ENCODE data around the gene STS.
"Not testable (repeated sequence)": the region's sequence is repeated elsewhere in the genome, so short reads cannot be mapped to it uniquely, and the experiment has no call there.

The STS gene

GRCh38 chrX:7143076-7143475 is 4.4 kb upstream of the STS start:
- no peak for DNase-seq (ENCODE audit: low spot score)

GRCh38 chrX:7143941-7144525 is 3.5 kb upstream of the STS start:
- DNase-seq (ENCODE audit: low spot score), result no peak

DNA sequence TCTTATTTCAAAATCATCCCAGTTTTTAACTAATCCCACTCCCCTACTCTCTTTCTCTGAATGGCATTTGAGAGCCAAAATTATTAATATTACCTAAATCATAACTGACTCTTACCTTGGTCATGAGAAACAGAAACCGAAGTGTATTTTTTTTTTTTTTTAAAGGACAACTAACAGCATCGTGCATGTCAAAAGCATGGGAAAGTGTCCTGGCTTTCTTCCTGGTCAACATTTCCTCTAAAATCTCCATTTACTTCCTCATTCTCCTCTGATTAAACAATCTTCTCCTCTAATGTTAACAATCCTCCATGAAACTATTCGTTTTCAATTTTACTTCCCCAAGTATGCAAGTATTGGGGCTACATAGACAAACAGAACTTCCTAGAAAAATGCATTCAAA is 2.1 kb upstream of the STS start:
- no peak for DNase-seq (ENCODE audit: low spot score)

DNA sequence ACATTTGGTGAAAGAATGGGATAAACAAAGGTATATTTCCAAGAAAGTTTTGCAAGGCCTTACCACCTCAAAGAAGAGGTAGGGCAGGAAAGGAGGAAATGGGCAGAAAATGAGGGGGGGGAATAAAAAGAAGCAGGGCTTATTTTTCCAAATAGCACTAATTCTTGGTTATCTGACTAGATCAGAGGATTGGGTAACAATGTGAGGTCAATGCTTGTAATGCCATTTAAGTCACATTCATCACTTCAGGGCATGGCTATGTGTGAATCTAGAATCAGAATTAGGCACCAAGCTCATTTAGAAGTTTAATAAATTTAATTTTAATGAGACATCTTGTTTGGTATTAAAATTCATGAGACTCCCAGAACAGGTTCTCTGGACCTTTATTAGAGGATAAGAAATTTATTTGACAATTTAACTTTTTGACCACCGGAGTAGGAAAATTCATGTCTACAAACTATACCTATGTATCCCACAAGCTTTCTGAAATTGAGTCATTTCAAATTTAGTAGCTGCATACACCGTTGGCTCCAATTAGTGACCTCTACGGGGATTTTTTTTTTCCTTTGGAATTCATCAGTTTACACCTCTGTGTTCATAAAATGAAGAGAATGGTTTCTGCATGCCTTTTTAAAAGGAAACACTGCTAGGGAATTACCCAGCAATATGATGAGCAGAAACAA is 1.4 kb upstream of the STS start:
- no peak for DNase-seq (ENCODE audit: low spot score)

DNA sequence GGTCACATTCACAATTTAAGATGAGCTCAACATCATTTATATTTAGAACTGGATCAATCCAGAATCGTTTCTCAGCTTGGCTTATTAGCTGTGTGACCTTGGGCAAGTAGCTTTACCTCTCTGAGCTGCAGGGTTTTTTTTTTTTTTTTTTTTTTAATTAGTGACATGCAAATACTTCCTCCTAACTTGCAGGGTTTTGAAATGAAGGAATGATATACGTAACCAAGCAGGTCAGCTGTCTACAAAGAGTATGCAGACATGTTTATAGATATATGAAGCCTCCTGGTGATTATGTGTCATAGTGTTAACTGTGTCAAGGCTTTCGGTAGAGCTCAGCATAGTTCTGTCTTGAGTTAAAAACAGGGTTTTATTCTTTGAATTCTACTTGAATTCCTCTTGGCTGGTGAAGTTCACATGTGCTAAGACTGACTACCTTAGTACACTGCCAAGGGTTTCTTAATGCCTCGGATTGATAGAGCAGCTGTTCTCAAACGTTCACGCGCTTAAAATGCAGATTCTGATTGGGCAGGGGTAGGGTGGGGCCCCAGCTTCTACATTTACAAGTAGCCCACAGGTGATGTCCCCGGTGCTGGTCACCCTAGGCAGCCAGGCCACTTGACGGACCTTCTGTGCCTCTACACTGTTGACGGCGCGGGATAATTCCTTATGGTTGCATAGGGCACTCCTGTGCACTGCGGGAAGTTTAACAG is 654 bp upstream of the STS start:
- DNase-seq (ENCODE audit: low spot score), result no peak

DNA sequence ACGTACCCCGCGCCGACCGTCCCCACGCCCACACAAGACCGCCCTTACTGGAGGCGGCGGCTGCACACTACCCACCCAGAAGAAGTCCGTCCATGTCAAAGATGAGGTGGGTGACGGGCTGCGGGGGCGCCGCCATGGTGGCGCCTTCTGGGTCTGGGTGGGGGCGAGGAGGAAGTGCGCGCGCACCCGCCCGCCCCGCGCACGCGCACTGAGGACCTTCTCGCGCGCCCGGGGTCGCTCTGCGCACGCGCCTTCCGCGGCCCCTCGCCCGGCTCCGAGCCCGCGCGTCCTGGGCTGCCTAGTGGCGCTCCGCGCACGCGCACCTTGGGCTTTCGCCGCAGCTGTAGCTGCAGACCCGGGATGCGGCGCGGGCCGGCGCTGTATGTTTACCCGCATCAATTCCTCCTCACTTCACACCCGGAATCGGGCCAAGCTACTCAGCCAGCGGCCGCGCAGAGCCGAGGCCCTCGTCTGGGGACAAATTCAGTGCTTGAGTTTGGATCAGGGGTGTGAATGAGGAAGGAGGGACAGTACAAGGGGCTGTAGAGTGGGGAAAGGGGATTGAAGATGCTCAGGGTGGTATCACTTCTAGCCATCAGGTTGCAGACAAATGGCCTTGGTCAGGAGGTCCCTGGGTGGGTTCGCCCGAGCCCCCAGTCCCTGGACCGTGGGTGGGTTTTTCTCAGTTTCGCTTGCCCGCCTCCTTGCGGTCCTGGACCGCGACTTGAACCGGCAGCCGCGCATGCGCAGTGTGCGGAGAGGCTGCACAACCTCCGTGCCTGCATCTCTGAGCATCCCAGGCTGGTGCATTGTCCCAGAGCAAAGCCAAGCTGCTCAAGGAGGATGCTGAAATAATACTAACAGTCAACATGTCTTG is 704 bp downstream of the STS start, which contains the start of gene PUDP:
Gene PUDP, minus strand, starts transcription at position 176 of the 877 bp plus-strand sequence. Its CDS starts 40 bp downstream, at position 136.
- DNase-seq (ENCODE audit: low spot score), result peak; percentile 94

DNA sequence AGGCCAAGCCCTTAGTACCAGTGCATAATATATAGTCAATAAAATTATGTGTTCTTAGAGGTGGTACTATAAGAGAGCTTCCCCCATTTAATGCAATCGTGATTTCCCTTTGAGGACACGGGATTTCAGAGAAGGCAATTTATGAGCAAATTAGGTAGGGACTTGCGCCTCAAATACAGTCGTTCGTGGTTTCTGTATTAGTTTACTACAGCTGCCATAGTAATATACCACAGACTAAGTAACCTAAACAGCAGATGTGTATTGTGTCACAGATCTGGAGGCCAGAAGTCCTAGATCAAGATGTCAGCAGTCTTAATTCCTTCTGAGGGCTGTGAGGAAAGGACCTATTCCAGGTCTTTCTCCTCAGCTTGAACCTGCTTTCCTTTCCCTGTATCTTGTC is 1.9 kb downstream of the STS start:
- no peak for DNase-seq (ENCODE audit: low spot score)

DNA sequence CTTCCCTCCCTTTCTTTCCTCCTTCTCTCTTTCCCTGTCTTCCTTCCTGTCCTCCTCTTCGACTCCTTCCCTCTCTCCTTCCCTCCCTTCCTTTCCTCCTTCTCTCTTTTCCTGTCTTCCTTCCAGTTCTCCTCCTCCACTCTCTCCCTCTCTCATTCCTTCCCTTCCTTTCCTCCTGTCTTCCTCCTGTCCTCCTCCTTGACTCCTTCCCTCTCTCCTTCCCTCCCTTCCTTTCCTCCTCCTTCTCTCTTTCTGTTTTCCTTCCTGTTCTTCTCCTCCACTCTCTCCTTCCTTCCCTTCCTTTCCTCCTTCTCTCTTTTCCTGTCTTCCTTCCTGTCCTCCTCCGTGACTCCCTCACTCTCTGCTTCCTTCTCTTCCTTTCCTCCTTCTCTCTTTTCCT is 5.7 kb downstream of the STS start:
- DNase-seq (ENCODE audit: low spot score), result no peak

GRCh38 chrX:7154041-7154597 is 6.6 kb downstream of the STS start:
- DNase-seq (ENCODE audit: low spot score), result no peak

GRCh38 chrX:7155163-7155562 is 7.7 kb downstream of the STS start:
- DNase-seq (ENCODE audit: low spot score), result no peak

GRCh38 chrX:7156879-7157278 is 9.4 kb downstream of the STS start:
- no peak for DNase-seq (ENCODE audit: low spot score)

DNA sequence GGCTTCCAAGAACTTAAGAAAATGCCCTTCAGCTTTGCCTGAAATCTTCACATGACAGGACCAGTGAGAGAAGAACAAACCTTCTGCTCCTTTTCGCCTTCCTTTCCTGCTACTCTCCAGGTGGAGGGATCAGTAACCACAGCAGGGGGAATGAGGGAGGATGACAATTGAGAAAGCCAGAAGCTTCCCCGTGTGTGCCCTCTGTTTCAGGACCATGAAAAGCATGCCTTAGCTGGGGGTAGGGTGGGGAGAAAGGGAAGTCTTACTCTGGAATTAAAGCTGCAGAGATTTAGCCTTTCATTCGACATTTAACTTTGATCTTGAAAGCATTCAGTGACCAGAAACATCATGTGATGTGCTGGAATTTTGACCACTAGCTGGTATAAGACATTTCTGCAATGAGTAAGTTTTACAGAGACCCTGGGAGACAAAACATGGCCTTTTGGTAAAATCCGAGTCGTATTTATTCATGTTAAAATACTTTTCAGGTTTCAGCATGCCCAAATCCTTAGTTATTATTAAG is 11.0 kb downstream of the STS start:
- DNase-seq (ENCODE audit: low spot score), result no peak

DNA sequence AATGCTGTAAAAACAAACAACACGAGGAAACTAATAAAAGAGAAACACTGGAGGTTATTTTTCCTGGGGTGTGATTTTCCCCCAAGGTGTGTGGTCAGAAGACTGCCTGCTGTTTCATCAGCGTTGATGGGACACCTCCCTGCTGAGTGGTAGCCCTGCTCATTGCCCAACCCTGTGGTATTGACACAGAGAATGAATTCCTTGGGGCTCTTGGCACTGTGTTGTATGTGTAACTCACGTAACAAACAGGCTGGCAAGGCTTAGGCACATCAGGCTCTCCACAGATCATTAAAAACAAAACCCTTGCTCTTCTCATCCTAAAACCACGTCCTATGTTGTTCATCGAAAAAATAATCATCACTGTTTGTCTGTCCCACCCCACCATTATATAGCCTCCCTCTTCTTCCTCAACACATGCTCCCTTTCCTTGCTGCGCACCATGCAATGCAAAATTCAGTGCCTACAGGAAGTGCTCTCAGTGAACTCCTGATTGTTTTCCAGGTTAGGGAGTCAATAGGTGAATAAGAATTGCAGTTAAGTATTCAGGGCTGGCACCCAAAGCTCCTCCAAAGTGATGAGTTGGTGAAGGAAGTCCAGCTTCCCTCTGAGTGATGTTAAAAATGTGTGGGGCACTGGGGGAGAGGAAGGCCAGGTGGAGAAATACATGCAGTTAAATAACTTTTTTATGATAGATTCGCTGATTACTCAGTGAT is 11.8 kb downstream of the STS start:
- DNase-seq (ENCODE audit: low spot score), result no peak

- no peak for DNase-seq (ENCODE audit: low spot score)
Observed at GRCh38 chrX:7163146-7163677, 15.7 kb downstream of the STS start.

- DNase-seq (ENCODE audit: low spot score), result no peak
Observed at GRCh38 chrX:7164174-7164573, 16.7 kb downstream of the STS start.

DNA sequence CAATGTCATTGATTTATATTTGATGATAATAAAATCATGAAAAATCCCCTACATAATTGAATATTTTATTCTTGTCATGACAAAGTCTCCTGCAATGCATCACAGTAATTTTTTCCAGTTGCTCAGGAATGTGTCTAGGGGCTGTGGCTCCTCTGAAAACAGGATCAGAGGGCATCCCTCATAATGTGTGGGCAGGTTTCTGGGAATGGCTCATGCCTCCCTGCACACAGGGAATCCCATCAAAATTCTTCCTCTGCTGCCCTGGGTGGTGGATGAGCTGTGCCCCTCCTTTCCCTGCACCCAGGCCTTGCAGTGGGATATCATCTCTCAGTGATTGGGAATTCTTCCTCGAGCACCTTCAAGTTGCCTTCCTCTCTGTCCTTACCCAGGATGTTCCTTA is 20.9 kb downstream of the STS start:
- DNase-seq (ENCODE audit: low spot score), result no peak

DNA sequence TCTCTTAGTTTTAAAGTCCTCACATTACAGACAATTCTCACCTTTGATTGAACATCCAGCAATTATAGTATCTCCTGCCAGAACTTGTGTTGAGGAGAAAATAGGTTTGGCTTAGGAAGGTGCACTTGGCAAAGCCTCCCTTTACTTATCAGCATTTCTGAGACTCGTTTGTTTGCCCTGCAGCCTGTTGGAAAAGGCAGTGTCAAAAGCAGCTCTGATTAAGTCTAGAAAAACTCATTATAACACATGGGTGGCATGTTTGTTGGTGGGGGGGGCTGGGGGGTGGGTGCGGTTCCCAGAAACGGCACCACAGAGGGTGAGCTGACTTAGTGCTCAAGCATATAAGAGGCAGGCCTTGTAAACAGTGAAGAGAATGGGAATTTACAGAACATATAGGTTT is 22.1 kb downstream of the STS start:
- no peak for DNase-seq (ENCODE audit: low spot score)

- peak; percentile 27 for DNase-seq (ENCODE audit: low spot score)
Observed at GRCh38 chrX:7170898-7171297, 23.4 kb downstream of the STS start.

- DNase-seq (ENCODE audit: low spot score), result not testable (repeated sequence)
Observed at GRCh38 chrX:7178859-7179258, 31.3 kb downstream of the STS start.

DNA sequence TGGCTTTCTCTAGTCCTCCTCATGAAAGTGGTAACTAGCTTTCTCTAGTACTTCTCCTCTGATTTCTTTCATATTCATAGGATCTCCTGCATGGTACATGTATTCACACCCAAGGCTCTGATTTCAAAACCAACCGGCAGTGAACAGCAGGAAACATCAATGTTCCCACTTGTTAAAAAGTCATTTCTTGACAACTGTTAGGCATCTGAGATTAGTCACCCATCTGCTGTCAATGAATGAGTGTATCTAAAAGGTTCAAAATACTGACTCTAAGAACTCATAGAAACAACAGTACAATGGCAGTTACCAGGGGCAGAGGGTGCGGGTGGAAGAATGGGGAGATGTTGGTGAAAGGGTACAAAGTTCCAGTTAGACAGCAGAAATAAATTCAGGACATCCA is 31.9 kb downstream of the STS start:
- no peak for DNase-seq (ENCODE audit: low spot score)

- no peak for DNase-seq (ENCODE audit: low spot score)
Observed at GRCh38 chrX:7184816-7185215, 37.3 kb downstream of the STS start.

Data from germinal center (tissue), 1 donor.